A549 (cell line): ENCODE data around the gene HMCN1. TPM values are rescaled to one million over a fixed set of nuclear protein-coding genes. Genes with fewer than 3 reads are reported as not detected.

Experiments
- ATAC-seq, 2 experiments: fragments of 200-7000 bp in 1 of 2; fragments of >200 bp in 1 of 2; cut with Nextera tagmentation in 1 of 2; cut with Tn5 transposase in 1 of 2; 3 replicates each; pipeline versions ENCODE4 v1.8.0 to v1.9.1; 2018 to 2020; ENCODE audit warnings: mild to moderate bottlenecking in 1 of 2, moderate library complexity in 1 of 2
- CTCF ChIA-PET: fragments of 300-600 bp; sonication (Branson Sonifier 250); formaldehyde crosslinking; extraction: SDS; loops from one replicate; lab custom pipeline; 2021; ENCODE audit warnings: antibody characterized with exemption, inconsistent platforms; lab: Yijun Ruan, JAX
- POLR2A ChIA-PET: fragments of 350-600 bp; formaldehyde crosslinking; extraction: SDS; loops from one replicate; lab custom pipeline; 2021; ENCODE audit warnings: antibody characterized with exemption, inconsistent platforms; lab: Yijun Ruan, JAX
- DNase-seq, 2 experiments: peaks; one replicate each; pipeline versions ENCODE4 v3.0.0 to v3.0.0-alpha.2; 2011 to 2016; ENCODE audit warnings: low read depth in 1 of 2, low spot score in 1 of 2
- FAIRE-seq: peaks from 2 replicates; lab custom pipeline; 2011; peaks lifted over from hg19 to GRCh38; lab: Jason Lieb, UNC
- H3K27ac ChIP-seq, 2 experiments: fragments of >200 bp; sonication (Bioruptor Twin); formaldehyde crosslinking; 3 replicates each; pipeline ENCODE4 v1.5.1; 2016 to 2017
- H3K4me1 ChIP-seq: fragments of >200 bp; sonication (Bioruptor Twin); formaldehyde crosslinking; 3 replicates; pipeline ENCODE4 v1.6.1; 2016
- H3K4me2 ChIP-seq: fragments of >200 bp; sonication (Bioruptor Twin); formaldehyde crosslinking; 3 replicates; pipeline ENCODE4 v1.6.1; 2016
- H3K4me3 ChIP-seq: fragments of >200 bp; sonication (Bioruptor Twin); formaldehyde crosslinking; 3 replicates; pipeline ENCODE4 v1.5.1; 2016
- H3K9me3 ChIP-seq: fragments of >200 bp; sonication (Bioruptor Twin); formaldehyde crosslinking; 3 replicates; pipeline ENCODE4 v1.6.1; 2016
- EHF ChIP-seq: fragments of 250-450 bp; sonication (Bioruptor Pico); IDR thresholded peaks from 2 replicates; pipeline ENCODE4 v1.5.0; 2020; ENCODE audit warnings: mild to moderate bottlenecking
- ESRRA ChIP-seq: fragments of 150-350 bp; IDR thresholded peaks from 2 replicates; pipeline ENCODE4 v1.6.1; 2014; ENCODE audit warnings: mild to moderate bottlenecking, low read length, borderline replicate concordance
- FOSB ChIP-seq: fragments of 250-450 bp; sonication (Bioruptor Pico); IDR thresholded peaks from 2 replicates; pipeline ENCODE4 v1.5.0; 2020; ENCODE audit warnings: mild to moderate bottlenecking, moderate library complexity
- HOXB13 ChIP-seq: fragments of 250-450 bp; sonication (Bioruptor Pico); IDR thresholded peaks from 2 replicates; pipeline ENCODE4 v1.5.0; 2020; ENCODE audit warnings: low read depth, mild to moderate bottlenecking, moderate library complexity
- JUNB ChIP-seq: fragments of >200 bp; sonication (Bioruptor Twin); formaldehyde crosslinking; IDR thresholded peaks from 2 replicates; pipeline ENCODE4 v1.6.1; 2016
- NFE2L2 ChIP-seq: fragments of 150-350 bp; conservative IDR thresholded peaks from 2 replicates; pipeline ENCODE4 v1.6.1; 2014; ENCODE audit warnings: low read length
- NR3C1 ChIP-seq: fragments of >200 bp; sonication (Bioruptor Twin); formaldehyde crosslinking; IDR thresholded peaks from 3 replicates; pipeline ENCODE4 v1.6.1; 2017
- RCOR1 ChIP-seq: fragments of 150-350 bp; IDR thresholded peaks from 2 replicates; pipeline ENCODE4 v1.6.1; 2014; ENCODE audit warnings: antibody characterized with exemption, low read length, low read depth
- RNF2 ChIP-seq: fragments of 200-600 bp; sonication (generic); IDR thresholded peaks from 2 replicates; pipeline ENCODE4 v1.6.1; 2016; ENCODE audit warnings: low read depth, mild to moderate bottlenecking, antibody characterized with exemption, moderate library complexity, borderline replicate concordance
- SREBF2 ChIP-seq: fragments of 450-650 bp; IDR thresholded peaks from 2 replicates; pipeline ENCODE4 v1.6.1; 2014; ENCODE audit warnings: mild to moderate bottlenecking, moderate library complexity
- TFCP2L1 ChIP-seq: fragments of 250-450 bp; sonication (Bioruptor Pico); IDR thresholded peaks from 2 replicates; pipeline ENCODE4 v1.5.0; 2021; ENCODE audit warnings: mild to moderate bottlenecking
- whole genome bisulfite sequencing: methylation state at CpG from one replicate; pipeline ENCODE4 v1.1.6; 2017; ENCODE audit errors: missing lambda C conversion rate; 5-methylcytosine and 5-hydroxymethylcytosine counted together
- polyA plus RNA-seq, 4 experiments: library from polyadenylated mRNA; depleted of rRNA in 3 of 4; stranded (reverse); fragments of >200 nt; fragmentation: RNase III in 1 of 4; extraction: RNeasy Plus Mini Kit Qiagen cat#74134 plus additional on column Dnase treatment in 1 of 4; gene quantifications; 2 replicates in 3 of 4; 3 replicates in 1 of 4; pipeline ENCODE4 v1.2.3, GENCODE V29; 2011 to 2017
- TF ChIP-seq, protein P1 (sequence below): fragments of >200 bp; sonication (Bioruptor Twin); formaldehyde crosslinking; IDR thresholded peaks from 2 replicates; pipeline ENCODE4 v1.6.1; 2016
- TF ChIP-seq, protein P2 (sequence below): IDR thresholded peaks from 2 replicates; pipeline ENCODE4 v1.6.1; 2012
- TF ChIP-seq, protein P3 (sequence below): fragments of 200-600 bp; sonication (generic); IDR thresholded peaks from 2 replicates; pipeline ENCODE4 v1.6.1; 2016; ENCODE audit warnings: antibody characterized with exemption, mild to moderate bottlenecking, moderate library complexity
- TF ChIP-seq, protein P4 (sequence below): IDR thresholded peaks from 2 replicates; pipeline ENCODE4 v1.6.1; 2012; ENCODE audit warnings: low read depth, borderline replicate concordance
- TF ChIP-seq, protein P5 (sequence below): fragments of 150-350 bp; IDR thresholded peaks from 2 replicates; pipeline ENCODE4 v1.6.1; 2014; ENCODE audit warnings: low read depth, mild to moderate bottlenecking, low read length
- TF ChIP-seq, protein P6 (sequence below): fragments of >200 bp; sonication (Bioruptor Twin); formaldehyde crosslinking; IDR thresholded peaks from 3 replicates; pipeline ENCODE4 v1.5.1; 2016

The HMCN1 gene
- polyA plus RNA-seq, 2 of the 4 experiments (the other 2 are of a cell fraction), result 0.03 to 0.06 TPM

DNA sequence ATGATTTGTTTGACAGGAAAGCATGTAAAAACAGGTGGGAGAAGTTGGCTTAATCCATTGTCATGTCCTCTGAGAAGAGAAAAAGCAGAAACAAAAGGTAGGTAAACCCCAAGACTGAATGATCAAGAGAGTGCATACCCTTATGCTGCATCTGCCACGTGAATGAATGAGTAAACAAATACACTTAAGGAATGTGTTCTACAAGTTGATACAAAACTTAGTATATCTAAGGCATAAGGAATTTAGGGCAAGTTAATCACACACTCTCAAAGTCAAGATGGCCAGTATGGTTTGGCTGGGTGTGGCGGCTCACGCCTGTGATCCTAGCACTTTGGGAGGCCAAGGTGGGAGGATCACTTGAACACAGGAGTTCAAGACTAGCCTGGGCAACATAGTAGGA, 34.2 kb downstream of the HMCN1 start:
- H3K4me1 ChIP-seq, result no peaks in the 10 kb centered on the region
- TF ChIP-seq HOXB13 (no peak), JUNB (no peak), RNF2 (no peak), TFCP2L1 (CRISPR knock-in tag) (no peak), SREBF2 (no peak), ESRRA (no peak), FOSB (CRISPR knock-in tag) (no peak), NFE2L2 (no peak), NR3C1 (no peak)
- TF ChIP-seq, protein P1, sequence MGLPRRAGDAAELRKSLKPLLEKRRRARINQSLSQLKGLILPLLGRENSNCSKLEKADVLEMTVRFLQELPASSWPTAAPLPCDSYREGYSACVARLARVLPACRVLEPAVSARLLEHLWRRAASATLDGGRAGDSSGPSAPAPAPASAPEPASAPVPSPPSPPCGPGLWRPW, result no peak
- TF ChIP-seq, protein P2, sequence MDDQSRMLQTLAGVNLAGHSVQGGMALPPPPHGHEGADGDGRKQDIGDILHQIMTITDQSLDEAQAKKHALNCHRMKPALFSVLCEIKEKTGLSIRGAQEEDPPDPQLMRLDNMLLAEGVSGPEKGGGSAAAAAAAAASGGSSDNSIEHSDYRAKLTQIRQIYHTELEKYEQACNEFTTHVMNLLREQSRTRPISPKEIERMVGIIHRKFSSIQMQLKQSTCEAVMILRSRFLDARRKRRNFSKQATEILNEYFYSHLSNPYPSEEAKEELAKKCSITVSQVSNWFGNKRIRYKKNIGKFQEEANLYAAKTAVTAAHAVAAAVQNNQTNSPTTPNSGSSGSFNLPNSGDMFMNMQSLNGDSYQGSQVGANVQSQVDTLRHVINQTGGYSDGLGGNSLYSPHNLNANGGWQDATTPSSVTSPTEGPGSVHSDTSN, result no peak
- TF ChIP-seq, protein P3, sequence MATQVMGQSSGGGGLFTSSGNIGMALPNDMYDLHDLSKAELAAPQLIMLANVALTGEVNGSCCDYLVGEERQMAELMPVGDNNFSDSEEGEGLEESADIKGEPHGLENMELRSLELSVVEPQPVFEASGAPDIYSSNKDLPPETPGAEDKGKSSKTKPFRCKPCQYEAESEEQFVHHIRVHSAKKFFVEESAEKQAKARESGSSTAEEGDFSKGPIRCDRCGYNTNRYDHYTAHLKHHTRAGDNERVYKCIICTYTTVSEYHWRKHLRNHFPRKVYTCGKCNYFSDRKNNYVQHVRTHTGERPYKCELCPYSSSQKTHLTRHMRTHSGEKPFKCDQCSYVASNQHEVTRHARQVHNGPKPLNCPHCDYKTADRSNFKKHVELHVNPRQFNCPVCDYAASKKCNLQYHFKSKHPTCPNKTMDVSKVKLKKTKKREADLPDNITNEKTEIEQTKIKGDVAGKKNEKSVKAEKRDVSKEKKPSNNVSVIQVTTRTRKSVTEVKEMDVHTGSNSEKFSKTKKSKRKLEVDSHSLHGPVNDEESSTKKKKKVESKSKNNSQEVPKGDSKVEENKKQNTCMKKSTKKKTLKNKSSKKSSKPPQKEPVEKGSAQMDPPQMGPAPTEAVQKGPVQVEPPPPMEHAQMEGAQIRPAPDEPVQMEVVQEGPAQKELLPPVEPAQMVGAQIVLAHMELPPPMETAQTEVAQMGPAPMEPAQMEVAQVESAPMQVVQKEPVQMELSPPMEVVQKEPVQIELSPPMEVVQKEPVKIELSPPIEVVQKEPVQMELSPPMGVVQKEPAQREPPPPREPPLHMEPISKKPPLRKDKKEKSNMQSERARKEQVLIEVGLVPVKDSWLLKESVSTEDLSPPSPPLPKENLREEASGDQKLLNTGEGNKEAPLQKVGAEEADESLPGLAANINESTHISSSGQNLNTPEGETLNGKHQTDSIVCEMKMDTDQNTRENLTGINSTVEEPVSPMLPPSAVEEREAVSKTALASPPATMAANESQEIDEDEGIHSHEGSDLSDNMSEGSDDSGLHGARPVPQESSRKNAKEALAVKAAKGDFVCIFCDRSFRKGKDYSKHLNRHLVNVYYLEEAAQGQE, result no peak
- TF ChIP-seq, all 56 proteins: peak for 0
- ATAC-seq, result no peak
- H3K27ac ChIP-seq, result no peak overlapping the region
- 56% methylated on average over 3 of the region's 3 CpGs for WGBS
- DNase-seq, result no peak
- POLR2A ChIA-PET, result no interaction called here
- H3K4me3 ChIP-seq, result no peak overlapping the region
- H3K9me3 ChIP-seq, result no peaks in the 10 kb centered on the region
- CTCF ChIA-PET, result no interaction called here
- FAIRE-seq, result no peak
- no peak overlapping the region for H3K4me2 ChIP-seq

DNA sequence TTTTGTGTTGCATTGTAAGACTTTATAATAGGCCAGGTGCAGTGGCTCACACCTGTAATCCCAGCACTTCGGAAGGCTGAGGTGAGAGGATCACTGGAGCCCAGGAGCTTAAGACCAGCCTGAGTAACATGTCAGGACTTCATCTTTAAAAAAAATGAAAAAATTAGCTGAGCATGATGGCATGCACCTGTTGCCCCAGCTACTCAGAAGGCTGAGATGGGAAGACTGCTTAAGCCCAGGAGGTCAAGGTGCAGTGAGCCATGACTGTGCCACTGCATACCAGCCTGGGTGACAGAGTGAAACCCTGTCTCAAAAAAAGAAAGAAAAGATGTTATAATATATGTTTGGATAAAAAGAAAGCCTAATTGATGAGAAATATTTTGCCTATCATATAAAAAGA, 34.9 kb downstream of the HMCN1 start:
- TF ChIP-seq, protein P4, sequence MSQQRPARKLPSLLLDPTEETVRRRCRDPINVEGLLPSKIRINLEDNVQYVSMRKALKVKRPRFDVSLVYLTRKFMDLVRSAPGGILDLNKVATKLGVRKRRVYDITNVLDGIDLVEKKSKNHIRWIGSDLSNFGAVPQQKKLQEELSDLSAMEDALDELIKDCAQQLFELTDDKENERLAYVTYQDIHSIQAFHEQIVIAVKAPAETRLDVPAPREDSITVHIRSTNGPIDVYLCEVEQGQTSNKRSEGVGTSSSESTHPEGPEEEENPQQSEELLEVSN, result no peak
- TF ChIP-seq RCOR1, result no peak
- TF ChIP-seq, protein P5, sequence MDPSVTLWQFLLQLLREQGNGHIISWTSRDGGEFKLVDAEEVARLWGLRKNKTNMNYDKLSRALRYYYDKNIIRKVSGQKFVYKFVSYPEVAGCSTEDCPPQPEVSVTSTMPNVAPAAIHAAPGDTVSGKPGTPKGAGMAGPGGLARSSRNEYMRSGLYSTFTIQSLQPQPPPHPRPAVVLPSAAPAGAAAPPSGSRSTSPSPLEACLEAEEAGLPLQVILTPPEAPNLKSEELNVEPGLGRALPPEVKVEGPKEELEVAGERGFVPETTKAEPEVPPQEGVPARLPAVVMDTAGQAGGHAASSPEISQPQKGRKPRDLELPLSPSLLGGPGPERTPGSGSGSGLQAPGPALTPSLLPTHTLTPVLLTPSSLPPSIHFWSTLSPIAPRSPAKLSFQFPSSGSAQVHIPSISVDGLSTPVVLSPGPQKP, result no peak
- TF ChIP-seq, protein P6, sequence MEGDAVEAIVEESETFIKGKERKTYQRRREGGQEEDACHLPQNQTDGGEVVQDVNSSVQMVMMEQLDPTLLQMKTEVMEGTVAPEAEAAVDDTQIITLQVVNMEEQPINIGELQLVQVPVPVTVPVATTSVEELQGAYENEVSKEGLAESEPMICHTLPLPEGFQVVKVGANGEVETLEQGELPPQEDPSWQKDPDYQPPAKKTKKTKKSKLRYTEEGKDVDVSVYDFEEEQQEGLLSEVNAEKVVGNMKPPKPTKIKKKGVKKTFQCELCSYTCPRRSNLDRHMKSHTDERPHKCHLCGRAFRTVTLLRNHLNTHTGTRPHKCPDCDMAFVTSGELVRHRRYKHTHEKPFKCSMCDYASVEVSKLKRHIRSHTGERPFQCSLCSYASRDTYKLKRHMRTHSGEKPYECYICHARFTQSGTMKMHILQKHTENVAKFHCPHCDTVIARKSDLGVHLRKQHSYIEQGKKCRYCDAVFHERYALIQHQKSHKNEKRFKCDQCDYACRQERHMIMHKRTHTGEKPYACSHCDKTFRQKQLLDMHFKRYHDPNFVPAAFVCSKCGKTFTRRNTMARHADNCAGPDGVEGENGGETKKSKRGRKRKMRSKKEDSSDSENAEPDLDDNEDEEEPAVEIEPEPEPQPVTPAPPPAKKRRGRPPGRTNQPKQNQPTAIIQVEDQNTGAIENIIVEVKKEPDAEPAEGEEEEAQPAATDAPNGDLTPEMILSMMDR, result no peak
- no peak for TF ChIP-seq EHF (CRISPR knock-in tag)
- 19% methylated on average over 1 of the region's 1 CpG for WGBS
- H3K27ac ChIP-seq, result no peak overlapping the region
- ChIA-PET CTCF (no interaction called here), POLR2A (no interaction called here)
- no peaks in the 10 kb centered on the region for H3K4me1 ChIP-seq
- DNase-seq, result no peak
- H3K4me3 ChIP-seq, result no peak overlapping the region
- H3K4me2 ChIP-seq, result no peak overlapping the region
- no peaks in the 10 kb centered on the region for H3K9me3 ChIP-seq
- ATAC-seq, result no peak
- FAIRE-seq, result no peak
